OCI-LY1 (cell line): ENCODE measurements around the gene PDCD1.

Experiments used
- H2AFZ ChIP-seq: fragments of 200-600 bp; sonication (generic), shearing (Covaris generic); 2 replicates; pipeline ENCODE4 v1.6.0; 2014; ENCODE audit warnings: antibody characterized with exemption, mild to moderate bottlenecking, low read length
- H3F3A ChIP-seq: fragments of 200-600 bp; sonication (generic), shearing (Covaris generic); 2 replicates; pipeline ENCODE4 v1.6.0; 2014; ENCODE audit warnings: mild to moderate bottlenecking, antibody characterized with exemption, low read length, moderate library complexity; ENCODE audit not compliant: insufficient read depth
- H3K27ac ChIP-seq: fragments of 200-600 bp; sonication (generic); 2 replicates; pipeline ENCODE4 v1.5.1; 2014; ENCODE audit warnings: low read length, mixed run types, mild to moderate bottlenecking, low read depth; ENCODE audit not compliant: poor library complexity, severe bottlenecking
- H3K27me3 ChIP-seq: fragments of 200-600 bp; sonication (generic); 2 replicates; pipeline ENCODE4 v1.6.0; 2014; ENCODE audit warnings: antibody characterized with exemption, mild to moderate bottlenecking, low read length, moderate library complexity; ENCODE audit not compliant: insufficient read depth
- H3K36me3 ChIP-seq: fragments of 200-600 bp; sonication (generic); 2 replicates; pipeline ENCODE4 v1.6.1; 2014; ENCODE audit warnings: mild to moderate bottlenecking, antibody characterized with exemption, low read length, moderate library complexity, mixed read lengths; ENCODE audit not compliant: insufficient read depth
- H3K4me1 ChIP-seq: fragments of 200-600 bp; sonication (generic); 2 replicates; pipeline ENCODE4 v1.5.1; 2014; ENCODE audit warnings: mild to moderate bottlenecking, low read length, moderate library complexity; ENCODE audit not compliant: insufficient read depth, severe bottlenecking
- H3K4me2 ChIP-seq: fragments of 200-600 bp; sonication (generic), shearing (Covaris generic); 2 replicates; pipeline ENCODE4 v1.6.1; 2014; ENCODE audit warnings: low read length
- H3K4me3 ChIP-seq: fragments of 200-600 bp; sonication (generic); 2 replicates; pipeline ENCODE4 v1.5.1; 2014; ENCODE audit warnings: low read length, low read depth, mild to moderate bottlenecking, mixed read lengths; ENCODE audit not compliant: poor library complexity, severe bottlenecking
- H3K79me2 ChIP-seq: fragments of 200-600 bp; shearing (Covaris generic); 2 replicates; pipeline ENCODE4 v1.6.1; 2016; ENCODE audit warnings: mixed run types, low read length, mixed read lengths; ENCODE audit not compliant: insufficient read depth
- H3K9ac ChIP-seq: fragments of 200-600 bp; sonication (generic), shearing (Covaris generic); 2 replicates; pipeline ENCODE4 v1.6.1; 2014; ENCODE audit warnings: mild to moderate bottlenecking, low read length, mixed read lengths
- H3K9me2 ChIP-seq: fragments of 200-600 bp; sonication (generic), shearing (Covaris generic); 2 replicates; pipeline ENCODE4 v1.6.1; 2014; ENCODE audit warnings: low read depth, mild to moderate bottlenecking, low read length, mixed read lengths
- H3K9me3 ChIP-seq: fragments of 200-600 bp; shearing (Covaris generic); 2 replicates; pipeline ENCODE4 v1.6.1; 2014; ENCODE audit warnings: low read length, mixed read lengths
- H4K20me1 ChIP-seq: fragments of 200-600 bp; sonication (generic), shearing (Covaris generic); 2 replicates; pipeline ENCODE4 v1.6.0; 2016; ENCODE audit warnings: mild to moderate bottlenecking, low read length; ENCODE audit not compliant: insufficient read depth
- EZH2 ChIP-seq: fragments of 200-600 bp; sonication (generic), shearing (Covaris generic); IDR thresholded peaks from 2 replicates; pipeline ENCODE4 v1.8.0; 2017; ENCODE audit warnings: borderline replicate concordance, mixed run types, mild to moderate bottlenecking, antibody characterized with exemption, low read length, moderate library complexity, mixed read lengths
- TF ChIP-seq, protein P1 (sequence below): fragments of 200-600 bp; sonication (generic), shearing (Covaris generic); IDR thresholded peaks from 2 replicates; pipeline ENCODE4 v1.5.1; 2017; ENCODE audit warnings: mild to moderate bottlenecking, antibody characterized with exemption, low read length, moderate library complexity, mixed read lengths

PDCD1 gene

DNA sequence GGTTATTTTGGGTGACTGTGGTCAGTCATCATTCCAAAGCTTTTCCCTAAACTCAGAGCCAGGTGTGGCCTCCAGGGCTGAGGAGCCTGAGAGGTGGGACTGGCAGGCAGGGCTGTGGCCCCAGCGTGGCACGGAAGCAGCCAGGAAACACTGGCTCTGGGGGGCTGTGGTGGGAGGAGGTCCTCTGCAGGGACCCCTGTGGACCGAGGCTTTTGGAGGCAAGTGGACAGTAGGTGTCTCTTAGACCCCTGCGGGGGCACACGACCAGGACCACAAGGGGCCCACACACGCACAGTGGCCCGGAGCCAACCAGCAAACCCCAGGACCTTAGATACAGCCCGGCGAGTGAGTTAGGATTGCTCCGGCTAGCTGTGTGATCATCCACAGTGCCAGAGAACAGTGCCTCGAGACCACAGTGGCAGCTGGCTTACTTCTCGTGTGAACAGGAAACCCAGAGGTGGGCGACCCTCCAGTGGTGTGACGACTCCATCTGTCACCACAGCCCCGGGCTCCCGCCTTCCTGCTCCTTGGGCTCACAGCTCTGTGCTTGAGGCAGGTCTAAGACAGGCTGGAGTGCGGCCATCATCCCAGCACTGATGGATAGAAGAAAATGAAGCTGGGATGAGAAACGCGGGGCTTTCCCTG lies 9.2 kb upstream of the PDCD1 start:
- TF ChIP-seq EZH2: no peak
- TF ChIP-seq, protein P1, sequence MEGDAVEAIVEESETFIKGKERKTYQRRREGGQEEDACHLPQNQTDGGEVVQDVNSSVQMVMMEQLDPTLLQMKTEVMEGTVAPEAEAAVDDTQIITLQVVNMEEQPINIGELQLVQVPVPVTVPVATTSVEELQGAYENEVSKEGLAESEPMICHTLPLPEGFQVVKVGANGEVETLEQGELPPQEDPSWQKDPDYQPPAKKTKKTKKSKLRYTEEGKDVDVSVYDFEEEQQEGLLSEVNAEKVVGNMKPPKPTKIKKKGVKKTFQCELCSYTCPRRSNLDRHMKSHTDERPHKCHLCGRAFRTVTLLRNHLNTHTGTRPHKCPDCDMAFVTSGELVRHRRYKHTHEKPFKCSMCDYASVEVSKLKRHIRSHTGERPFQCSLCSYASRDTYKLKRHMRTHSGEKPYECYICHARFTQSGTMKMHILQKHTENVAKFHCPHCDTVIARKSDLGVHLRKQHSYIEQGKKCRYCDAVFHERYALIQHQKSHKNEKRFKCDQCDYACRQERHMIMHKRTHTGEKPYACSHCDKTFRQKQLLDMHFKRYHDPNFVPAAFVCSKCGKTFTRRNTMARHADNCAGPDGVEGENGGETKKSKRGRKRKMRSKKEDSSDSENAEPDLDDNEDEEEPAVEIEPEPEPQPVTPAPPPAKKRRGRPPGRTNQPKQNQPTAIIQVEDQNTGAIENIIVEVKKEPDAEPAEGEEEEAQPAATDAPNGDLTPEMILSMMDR: no peak
- H3K9me2 ChIP-seq: no peaks in the 10 kb centered on the region
- no peaks in the 10 kb centered on the region for H3K4me1 ChIP-seq
- peaks cover 7% of the 10 kb centered on the region for H3K27me3 ChIP-seq
- no peak overlapping the region for H3K4me2 ChIP-seq
- no peak overlapping the region for H3K27ac ChIP-seq
- H3K36me3 ChIP-seq: no peaks in the 10 kb centered on the region
- H3K4me3 ChIP-seq: no peak overlapping the region
- no peak overlapping the region for H2AFZ ChIP-seq
- no peaks in the 10 kb centered on the region for H3K9me3 ChIP-seq
- H3F3A ChIP-seq: no peaks in the 10 kb centered on the region
- no peaks in the 10 kb centered on the region for H3K79me2 ChIP-seq
- H3K9ac ChIP-seq: no peak overlapping the region
- H4K20me1 ChIP-seq: no peaks in the 10 kb centered on the region

DNA sequence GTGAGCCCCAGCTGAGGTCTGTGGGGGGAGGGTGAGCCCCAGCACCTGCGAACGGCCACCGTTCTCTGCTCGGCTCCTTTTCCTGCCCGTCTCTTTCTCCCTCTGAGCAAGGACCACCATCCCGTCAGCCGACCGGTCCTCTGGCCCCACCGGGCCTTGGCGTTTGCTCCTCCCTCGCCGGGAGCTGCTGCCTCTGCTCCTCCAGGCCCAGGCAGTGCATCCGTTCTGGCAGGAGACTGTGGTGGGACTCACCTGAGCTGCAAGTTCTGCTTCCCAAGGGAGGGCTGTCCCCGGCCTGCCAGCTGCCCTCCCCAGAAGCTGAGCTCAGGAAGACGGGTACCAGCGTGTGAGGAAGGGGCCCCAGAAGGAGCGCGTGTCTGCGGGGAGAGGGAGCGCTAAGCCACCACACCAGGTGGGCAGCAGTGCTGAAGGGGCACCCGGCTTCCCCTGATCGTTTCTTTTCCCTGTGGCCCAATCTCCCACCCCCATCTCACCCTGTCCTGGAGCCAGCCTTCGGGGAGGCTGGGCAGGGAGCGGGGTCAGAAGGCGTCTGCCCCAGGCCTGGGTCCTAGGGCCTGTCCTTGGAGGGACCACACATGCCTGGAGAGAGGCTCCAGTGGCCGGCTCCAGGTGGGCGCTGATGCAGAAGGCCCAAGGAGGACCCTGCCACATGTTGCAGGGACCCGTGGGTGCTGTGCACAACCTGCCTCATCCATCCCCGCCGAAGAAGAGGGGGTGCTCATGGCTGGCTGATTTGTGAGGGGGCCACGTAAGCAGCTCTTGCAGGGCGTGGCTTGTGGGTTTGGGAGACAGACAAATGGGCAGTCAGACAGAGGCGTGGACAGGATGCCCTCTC lies 8.3 kb upstream of the PDCD1 start:
- Histone ChIP-seq H3K4me2 (no peak overlapping the region), H3K36me3 (no peaks in the 10 kb centered on the region), H3K4me1 (no peaks in the 10 kb centered on the region), H3K9ac (no peak overlapping the region), H3K4me3 (no peak overlapping the region), H3K79me2 (no peaks in the 10 kb centered on the region), H3K27me3 (peaks cover 7% of the 10 kb centered on the region), H3F3A (no peaks in the 10 kb centered on the region), H3K9me2 (no peaks in the 10 kb centered on the region), H4K20me1 (no peaks in the 10 kb centered on the region), H3K9me3 (no peaks in the 10 kb centered on the region), H2AFZ (no peak overlapping the region), H3K27ac (no peak overlapping the region)
- TF ChIP-seq EZH2: no peak
- TF ChIP-seq, protein P1: no peak

DNA sequence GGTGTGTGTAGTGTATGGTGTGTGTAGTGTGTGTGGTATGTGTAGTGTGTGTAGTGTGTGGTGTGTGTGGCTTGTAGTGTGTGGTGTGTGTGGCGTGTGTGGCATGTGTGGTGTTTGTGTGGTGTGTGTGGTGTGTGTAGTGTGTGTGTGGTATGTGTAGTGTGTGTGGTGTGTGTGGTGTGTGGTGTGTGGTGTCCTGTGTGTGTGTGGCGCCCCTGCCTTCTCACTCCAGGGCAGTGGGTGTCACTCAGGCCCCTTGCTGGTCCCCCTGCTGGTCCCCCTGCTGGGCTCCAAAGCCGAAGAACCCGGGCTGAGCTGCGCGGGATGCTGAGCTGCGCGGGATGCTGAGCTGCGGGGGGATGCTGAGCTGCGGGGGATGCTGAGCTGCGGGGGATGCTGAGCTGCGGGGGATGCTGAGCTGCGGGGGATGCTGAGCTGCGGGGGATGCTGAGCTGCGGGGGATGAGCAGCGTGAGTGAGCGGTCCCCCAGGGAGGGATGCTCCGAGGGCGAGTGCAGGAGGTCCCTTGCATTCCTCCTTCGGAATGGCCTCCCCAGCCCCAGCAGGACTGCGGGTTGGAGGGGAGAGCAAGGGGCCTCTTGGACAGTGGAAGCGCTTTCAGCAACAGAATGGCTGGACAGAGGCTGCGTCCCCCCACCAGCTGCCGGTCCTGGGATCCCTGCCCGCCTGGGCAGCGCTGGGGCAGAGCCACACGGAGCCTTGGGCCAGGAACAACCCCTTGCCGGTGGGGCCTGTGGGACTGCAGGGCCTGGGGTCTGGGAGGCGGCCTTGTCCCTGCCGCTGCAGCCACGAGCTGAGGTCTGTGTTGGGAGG lies 7.5 kb upstream of the PDCD1 start:
- no peaks in the 10 kb centered on the region for H4K20me1 ChIP-seq
- no peak overlapping the region for H3K9ac ChIP-seq
- no peaks in the 10 kb centered on the region for H3F3A ChIP-seq
- TF ChIP-seq EZH2: no peak
- TF ChIP-seq, protein P1: no peak
- H3K4me1 ChIP-seq: no peaks in the 10 kb centered on the region
- peaks cover 7% of the 10 kb centered on the region for H3K27me3 ChIP-seq
- H3K36me3 ChIP-seq: no peaks in the 10 kb centered on the region
- no peak overlapping the region for H3K4me2 ChIP-seq
- H2AFZ ChIP-seq: no peak overlapping the region
- H3K27ac ChIP-seq: no peak overlapping the region
- H3K79me2 ChIP-seq: no peaks in the 10 kb centered on the region
- no peaks in the 10 kb centered on the region for H3K9me3 ChIP-seq
- H3K4me3 ChIP-seq: no peak overlapping the region
- H3K9me2 ChIP-seq: no peaks in the 10 kb centered on the region
